GM19193 (cell line): ENCODE results near the gene PCDHGA1.

Experiments
- POLR2A ChIP-seq: IDR thresholded peaks from 4 replicates; pipeline ENCODE4 v1.6.1; 2011; ENCODE audit not compliant: insufficient read depth, insufficient read length; ENCODE audit errors: extremely low read depth

Gene PCDHGA1

GRCh38 chr5:141475625-141476131 lies 145.4 kb downstream of the PCDHGA1 start, which contains the start of gene PCDHGC3:
Gene PCDHGC3, plus strand, starts transcription at chr5:141475966. Its CDS starts 151 bp downstream, at chr5:141476117.
- no peak for TF ChIP-seq POLR2A

GRCh38 chr5:141476132-141476911 lies 146.0 kb downstream of the PCDHGA1 start:
- no peak for TF ChIP-seq POLR2A

- TF ChIP-seq POLR2A = no peak
These were observed 146.8 kb downstream of the PCDHGA1 start for GRCh38 chr5:141477044-141477575.

GRCh38 chr5:141477815-141478214 lies 147.5 kb downstream of the PCDHGA1 start:
- no peak for TF ChIP-seq POLR2A

GRCh38 chr5:141478321-141478945 lies 148.1 kb downstream of the PCDHGA1 start:
- TF ChIP-seq POLR2A = no peak

- TF ChIP-seq POLR2A = no peak
These were observed 149.5 kb downstream of the PCDHGA1 start for GRCh38 chr5:141479776-141480175.

GRCh38 chr5:141483902-141484301 lies 153.6 kb downstream of the PCDHGA1 start:
- no peak for TF ChIP-seq POLR2A

GRCh38 chr5:141484310-141484640 lies 154.0 kb downstream of the PCDHGA1 start:
- TF ChIP-seq POLR2A = no peak

- TF ChIP-seq POLR2A = no peak
These were observed 154.5 kb downstream of the PCDHGA1 start, which contains the start of gene PCDHGC4 for GRCh38 chr5:141484641-141485311. Gene PCDHGC4, plus strand, starts transcription at chr5:141485030. Its CDS starts 144 bp downstream, at chr5:141485174.

- no peak for TF ChIP-seq POLR2A
These were observed 155.2 kb downstream of the PCDHGA1 start for GRCh38 chr5:141485321-141486055.

GRCh38 chr5:141486091-141486490 lies 155.8 kb downstream of the PCDHGA1 start:
- TF ChIP-seq POLR2A = no peak

GRCh38 chr5:141487131-141487530 lies 156.8 kb downstream of the PCDHGA1 start:
- no peak for TF ChIP-seq POLR2A

- TF ChIP-seq POLR2A = no peak
These were observed 158.6 kb downstream of the PCDHGA1 start, which contains the start of gene PCDHGC5 for GRCh38 chr5:141488591-141489561. Gene PCDHGC5, plus strand, starts transcription at chr5:141489081. Its CDS starts 160 bp downstream, at chr5:141489241.

- no peak for TF ChIP-seq POLR2A
These were observed 159.5 kb downstream of the PCDHGA1 start for GRCh38 chr5:141489841-141490240.

GRCh38 chr5:141490271-141490670 lies 160.0 kb downstream of the PCDHGA1 start:
- no peak for TF ChIP-seq POLR2A
